HG03521 (cell line): ENCODE measurements around the gene UBE2J2.

Experiments used
- ATAC-seq: cut with Tn5 transposase; IDR thresholded peaks from one replicate; pipeline ENCODE4 v1.9.1; 2021; ENCODE audit warnings: mild to moderate bottlenecking, moderate library complexity; ENCODE audit not compliant: unreplicated experiment

The UBE2J2 gene

GRCh38 chr1:1282998-1283397, 9.3 kb upstream of the UBE2J2 start:
- no peak for ATAC-seq

GRCh38 chr1:1281533-1282321, 8.1 kb upstream of the UBE2J2 start:
- no peak for ATAC-seq

GRCh38 chr1:1280782-1281481, 7.3 kb upstream of the UBE2J2 start:
- ATAC-seq, result no peak

GRCh38 chr1:1279028-1279427, 5.4 kb upstream of the UBE2J2 start:
- ATAC-seq, result no peak

- no peak for ATAC-seq
Observed at GRCh38 chr1:1278620-1279019, 5.0 kb upstream of the UBE2J2 start.

GRCh38 chr1:1275836-1276235, 2.2 kb upstream of the UBE2J2 start:
- no peak for ATAC-seq

GRCh38 chr1:1274931-1275431, 1.3 kb upstream of the UBE2J2 start:
- no peak for ATAC-seq

GRCh38 chr1:1274299-1274930, 761 bp upstream of the UBE2J2 start:
- ATAC-seq, result no peak

GRCh38 chr1:1273209-1273511, 494 bp downstream of the UBE2J2 start:
- peak; percentile 15 for ATAC-seq

- ATAC-seq, result no peak
Observed at GRCh38 chr1:1272341-1273208, 1.1 kb downstream of the UBE2J2 start.

GRCh38 chr1:1270813-1271212, 2.8 kb downstream of the UBE2J2 start:
- ATAC-seq, result no peak

- ATAC-seq, result no peak
Observed at GRCh38 chr1:1268284-1268682, 5.4 kb downstream of the UBE2J2 start.

- no peak for ATAC-seq
Observed at GRCh38 chr1:1267488-1268283, 6.0 kb downstream of the UBE2J2 start.

- no peak for ATAC-seq
Observed at GRCh38 chr1:1264868-1265272, 8.8 kb downstream of the UBE2J2 start.

GRCh38 chr1:1264026-1264425, 9.6 kb downstream of the UBE2J2 start:
- ATAC-seq, result no peak

- ATAC-seq, result no peak
Observed at GRCh38 chr1:1262758-1263157, 10.9 kb downstream of the UBE2J2 start.

GRCh38 chr1:1262071-1262470, 11.6 kb downstream of the UBE2J2 start:
- ATAC-seq, result no peak

GRCh38 chr1:1260843-1261560, 12.7 kb downstream of the UBE2J2 start:
- ATAC-seq, result no peak

GRCh38 chr1:1259951-1260600, 13.6 kb downstream of the UBE2J2 start:
- ATAC-seq, result no peak
